ENCODE results near the gene XBP1. TPM values are rescaled to one million over a fixed set of nuclear protein-coding genes. Genes with fewer than 3 reads are reported as not detected.
"Not testable (repeated sequence)": the region's sequence is repeated elsewhere in the genome, so short reads cannot be mapped to it uniquely, and the experiment has no call there.

Gene XBP1
- polyA plus RNA-seq, 4 donors = 116 to 169 (median 136) TPM

GRCh38 chr22:28754512-28754911, 45.9 kb downstream of the XBP1 start:
- DNase-seq (ENCODE audit: low read depth in 4 of 4, low spot score in 3 of 4) = not testable (repeated sequence)

- no peak for DNase-seq (ENCODE audit: low read depth in 4 of 4, low spot score in 3 of 4)
Measured at GRCh38 chr22:28750471-28750881, 49.9 kb downstream of the XBP1 start.

Other genes starting within 250 kb of the XBP1 start
- 10 to 100 TPM; 34.8 to 51.9 (median 36.8) TPM for gene TTC28, start 120.7 kb downstream of the XBP1 start, polyA plus RNA-seq (ENCODE audit: insufficient read length in 4 of 4)
- 10 to 100 TPM; 12.3 to 20.6 (median 14.2) TPM for gene CHEK2, start 58.7 kb downstream of the XBP1 start, polyA plus RNA-seq (ENCODE audit: insufficient read length in 4 of 4)
- 10 to 100 TPM; 16.1 to 24.5 (median 21.8) TPM for gene HSCB, start 58.5 kb downstream of the XBP1 start, polyA plus RNA-seq (ENCODE audit: insufficient read length in 4 of 4)
- 10 to 100 TPM; 34.3 to 44.9 (median 39.9) TPM for gene CCDC117, start 27.9 kb downstream of the XBP1 start, polyA plus RNA-seq (ENCODE audit: insufficient read length in 4 of 4)
- gene ZNRF3, start 83.0 kb upstream of the XBP1 start, polyA plus RNA-seq (ENCODE audit: insufficient read length in 4 of 4) = 10 to 100 TPM in 3 of 4 donors, 1 to 10 TPM in 1; 9.6 to 30.3 (median 29.2) TPM